ENCODE data around the gene COL5A3.

The COL5A3 gene

DNA sequence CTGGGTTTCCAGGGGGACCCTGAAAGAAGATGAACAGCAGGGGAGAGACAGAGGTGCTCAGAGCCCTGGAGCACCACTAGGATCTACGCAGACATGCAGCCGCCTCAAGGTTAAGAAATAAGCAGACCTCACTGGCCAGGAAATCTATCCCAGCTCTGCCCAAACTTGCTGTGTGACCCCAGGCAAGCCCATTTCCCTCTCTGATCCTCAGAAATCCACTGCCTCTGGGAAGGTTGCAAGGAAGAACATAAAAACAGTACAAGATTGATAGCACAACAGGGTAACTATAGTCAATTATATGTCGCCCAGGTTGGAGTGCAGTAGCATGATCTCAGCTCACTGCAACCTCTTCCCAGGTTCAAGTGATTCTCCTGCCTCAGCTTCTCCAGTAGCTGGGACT, 20.8 kb downstream of the COL5A3 start:
- POLR2A ChIA-PET = interaction anchor here (0.7 kb wide), 1 partner anchor 13 kb away, joined by 6 read pairs; no protein-coding TSS in a partner anchor
- CTCF ChIA-PET = interaction anchor here (4.8 kb wide), 1 partner anchor 11 kb away, joined by 24 read pairs; no protein-coding TSS in a partner anchor
- TF ChIP-seq, protein P1, sequence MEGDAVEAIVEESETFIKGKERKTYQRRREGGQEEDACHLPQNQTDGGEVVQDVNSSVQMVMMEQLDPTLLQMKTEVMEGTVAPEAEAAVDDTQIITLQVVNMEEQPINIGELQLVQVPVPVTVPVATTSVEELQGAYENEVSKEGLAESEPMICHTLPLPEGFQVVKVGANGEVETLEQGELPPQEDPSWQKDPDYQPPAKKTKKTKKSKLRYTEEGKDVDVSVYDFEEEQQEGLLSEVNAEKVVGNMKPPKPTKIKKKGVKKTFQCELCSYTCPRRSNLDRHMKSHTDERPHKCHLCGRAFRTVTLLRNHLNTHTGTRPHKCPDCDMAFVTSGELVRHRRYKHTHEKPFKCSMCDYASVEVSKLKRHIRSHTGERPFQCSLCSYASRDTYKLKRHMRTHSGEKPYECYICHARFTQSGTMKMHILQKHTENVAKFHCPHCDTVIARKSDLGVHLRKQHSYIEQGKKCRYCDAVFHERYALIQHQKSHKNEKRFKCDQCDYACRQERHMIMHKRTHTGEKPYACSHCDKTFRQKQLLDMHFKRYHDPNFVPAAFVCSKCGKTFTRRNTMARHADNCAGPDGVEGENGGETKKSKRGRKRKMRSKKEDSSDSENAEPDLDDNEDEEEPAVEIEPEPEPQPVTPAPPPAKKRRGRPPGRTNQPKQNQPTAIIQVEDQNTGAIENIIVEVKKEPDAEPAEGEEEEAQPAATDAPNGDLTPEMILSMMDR (IDR thresholded peaks at IDR 0.05; ENCODE audit: control extremely low read depth, extremely low read depth, low read depth, missing control alignments) = no peak
- no peak for DNase-seq (ENCODE audit: extremely low spot score)

DNA sequence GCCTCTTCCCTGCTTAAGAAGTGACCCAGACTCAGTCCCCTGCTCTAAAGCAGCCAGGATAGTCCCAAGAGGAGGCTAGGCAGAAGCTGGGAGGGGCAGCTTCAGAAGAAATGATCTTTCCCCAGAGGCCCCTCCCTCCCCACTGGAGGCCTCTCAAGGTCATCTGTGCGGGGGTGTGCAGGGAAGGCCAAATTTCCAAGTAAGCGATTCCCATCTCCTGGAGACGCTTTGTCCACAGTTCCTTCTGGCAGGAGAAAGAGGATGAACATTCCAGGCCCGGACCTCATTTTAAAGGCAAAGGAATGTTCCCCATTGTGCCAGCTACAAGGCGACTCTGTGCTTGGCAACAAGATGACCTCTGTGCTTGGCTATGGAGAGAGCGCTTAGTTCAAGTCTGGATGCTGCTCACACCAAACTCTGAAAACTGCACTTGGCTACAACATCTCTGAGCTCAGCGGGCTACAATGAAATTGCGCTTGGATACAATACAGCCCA, 23.5 kb downstream of the COL5A3 start:
- ChIA-PET POLR2A (no interaction called here), CTCF (interaction anchor here (1.5 to 4.9 kb wide), 5 partner anchors 10 to 41 kb away, joined by 3 to 29 read pairs (median 5); no protein-coding TSS in a partner anchor)
- TF ChIP-seq, protein P1 (IDR thresholded peaks at IDR 0.05; ENCODE audit: control extremely low read depth, extremely low read depth, low read depth, missing control alignments) = no peak
- no peak for DNase-seq (ENCODE audit: extremely low spot score)

DNA sequence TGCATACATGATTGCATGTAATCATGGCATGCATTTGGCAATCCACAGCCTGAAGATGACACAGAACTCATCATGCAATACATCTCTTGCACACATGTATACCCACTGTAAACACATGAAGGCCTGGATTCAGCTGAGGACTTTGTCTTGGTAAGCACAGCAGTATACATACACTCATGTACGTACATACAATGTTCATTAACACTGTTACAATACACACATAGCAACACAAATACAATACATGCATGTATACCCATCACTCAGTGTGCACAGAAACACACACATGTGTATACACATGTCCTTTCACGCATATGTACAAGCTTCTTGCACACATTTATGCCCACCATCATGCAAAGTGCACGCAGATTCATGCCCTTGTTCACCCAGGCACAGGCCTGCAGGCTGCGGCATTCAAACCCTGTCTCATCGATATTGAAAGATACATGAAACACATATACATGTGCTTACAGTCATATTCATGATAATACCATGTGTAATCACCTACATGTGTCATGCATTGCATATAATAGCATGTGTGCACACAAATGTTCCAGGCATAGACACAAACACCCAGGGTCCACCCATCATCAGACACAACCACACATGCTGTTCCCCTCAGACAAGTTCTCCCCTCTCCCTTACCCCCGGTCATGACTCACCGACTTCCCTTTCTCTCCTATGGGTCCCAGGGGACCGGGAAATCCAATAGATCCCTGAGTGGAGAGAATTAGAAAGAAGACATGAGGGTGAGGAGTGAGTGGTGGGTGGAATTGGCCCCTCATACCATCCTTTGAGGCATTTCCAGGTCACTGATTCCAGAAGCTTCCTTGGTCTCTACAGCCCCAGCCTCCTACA, 28.7 kb downstream of the COL5A3 start:
- ChIA-PET CTCF (interaction anchor here (1.0 to 3.0 kb wide), 3 partner anchors 18 to 46 kb away, joined by 3 to 7 read pairs (median 3); no protein-coding TSS in a partner anchor), POLR2A (no interaction called here)
- TF ChIP-seq, protein P1 (IDR thresholded peaks at IDR 0.05; ENCODE audit: control extremely low read depth, extremely low read depth, low read depth, missing control alignments) = no peak
- DNase-seq (ENCODE audit: extremely low spot score) = no peak

DNA sequence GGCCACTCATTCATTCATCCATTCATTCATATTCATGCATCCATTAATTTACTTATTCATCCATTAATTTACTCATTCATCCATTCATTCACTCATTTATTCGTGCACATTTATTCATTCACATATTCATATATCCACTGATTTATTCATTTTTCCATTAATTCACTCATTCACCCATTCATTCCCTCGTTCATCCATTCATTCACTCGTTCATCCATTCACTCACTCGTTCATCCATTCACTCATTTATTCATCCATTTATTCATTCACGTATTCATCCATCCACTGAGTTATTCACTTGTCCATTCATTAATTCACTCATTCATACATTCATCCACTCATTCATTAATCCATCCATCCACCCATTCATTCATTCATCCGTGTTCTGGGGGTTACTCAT, 38.2 kb downstream of the COL5A3 start:
- ChIA-PET POLR2A (no interaction called here), CTCF (no interaction called here)
- DNase-seq (ENCODE audit: extremely low spot score) = no peak
- TF ChIP-seq, protein P1 (IDR thresholded peaks at IDR 0.05; ENCODE audit: control extremely low read depth, extremely low read depth, low read depth, missing control alignments) = no peak

DNA sequence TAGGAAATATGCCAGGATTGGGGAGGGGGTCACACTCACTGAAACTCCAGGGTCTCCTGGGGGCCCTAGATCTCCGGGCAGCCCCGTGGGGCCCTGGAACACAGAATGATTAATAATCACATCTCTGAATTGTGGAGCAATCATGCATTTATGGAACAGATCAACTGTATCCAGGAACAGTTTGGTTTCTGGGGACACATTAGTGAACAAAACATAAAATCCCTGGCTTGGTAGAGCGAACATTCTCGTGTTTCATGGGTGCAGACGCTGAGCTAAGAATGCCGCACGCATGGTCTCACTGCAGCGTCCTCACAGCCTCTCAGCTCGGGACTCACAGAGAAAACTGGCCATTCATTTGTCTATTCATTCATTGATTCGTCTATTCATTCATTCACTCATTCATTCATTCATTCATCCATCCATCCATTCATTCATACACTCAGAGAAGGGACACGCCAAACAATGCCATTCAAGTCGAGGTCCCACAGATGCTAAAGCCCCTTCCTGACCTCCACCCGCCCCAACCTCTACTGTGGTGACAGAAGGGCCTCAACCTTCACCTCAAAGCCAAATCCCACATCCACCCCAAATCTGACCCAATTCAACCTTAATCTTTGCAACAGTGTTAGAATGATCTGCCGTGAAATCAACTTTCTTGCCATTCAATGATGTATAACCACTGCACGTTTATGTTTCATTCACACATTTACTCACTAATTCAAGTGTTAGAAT, 39.0 kb downstream of the COL5A3 start:
- TF ChIP-seq, protein P1 (IDR thresholded peaks at IDR 0.05; ENCODE audit: control extremely low read depth, extremely low read depth, low read depth, missing control alignments) = no peak
- DNase-seq (ENCODE audit: extremely low spot score) = no peak
- ChIA-PET CTCF (interaction anchor here (1.0 kb wide), 1 partner anchor 29 kb away, joined by 3 read pairs; no protein-coding TSS in a partner anchor), POLR2A (no interaction called here)

DNA sequence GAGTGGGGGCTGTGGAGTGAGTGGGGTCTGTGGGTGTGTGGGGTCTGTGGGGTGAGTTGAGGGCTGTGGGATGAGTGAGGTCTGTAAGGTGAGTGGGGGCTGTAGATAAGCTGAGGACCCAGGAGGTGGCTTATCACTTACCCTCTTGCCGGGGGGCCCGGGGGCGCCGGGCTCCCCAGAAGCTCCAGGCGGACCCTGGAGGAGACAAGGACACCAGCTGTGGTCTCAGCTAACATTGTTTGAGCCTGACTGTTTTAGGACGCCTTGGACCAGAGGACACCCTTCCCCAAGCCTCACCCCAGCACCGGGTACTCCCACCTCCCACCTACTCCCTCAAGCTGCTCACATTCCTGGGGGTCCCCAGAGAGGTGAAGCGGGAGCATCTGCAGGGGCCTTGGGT, 39.8 kb downstream of the COL5A3 start:
- CTCF ChIA-PET = interaction anchor here (1.0 kb wide), 1 partner anchor 30 kb away, joined by 3 read pairs; no protein-coding TSS in a partner anchor
- TF ChIP-seq, protein P1 (IDR thresholded peaks at IDR 0.05; ENCODE audit: control extremely low read depth, extremely low read depth, low read depth, missing control alignments) = no peak
- no peak for DNase-seq (ENCODE audit: extremely low spot score)
- POLR2A ChIA-PET = no interaction called here
